K562 (cell line): ENCODE data around the gene GOLIM4. TPM values are rescaled to one million over a fixed set of nuclear protein-coding genes. Genes with fewer than 3 reads are reported as not detected.

Experiments used
- CC2D1A ChIP-seq: fragments of 450-650 bp; IDR thresholded peaks from 2 replicates; pipeline ENCODE4 v1.6.1; 2017; ENCODE audit warnings: mild to moderate bottlenecking
- CHD2 ChIP-seq: IDR thresholded peaks from 2 replicates; pipeline ENCODE4 v1.6.1; 2011; ENCODE audit warnings: low read depth, low read length
- COPS2 ChIP-seq: fragments of 450-650 bp; conservative IDR thresholded peaks from 2 replicates; pipeline ENCODE4 v1.6.1; 2016; ENCODE audit warnings: mild to moderate bottlenecking, moderate library complexity
- CREB3 ChIP-seq: fragments of 450-650 bp; conservative IDR thresholded peaks from 2 replicates; pipeline ENCODE4 v1.6.1; 2016; ENCODE audit warnings: missing genetic modification characterization, low read depth, mild to moderate bottlenecking, missing compliant biosample characterization, moderate library complexity
- DDX20 ChIP-seq: fragments of 450-650 bp; IDR thresholded peaks from 2 replicates; pipeline ENCODE4 v1.6.1; 2016; ENCODE audit warnings: missing genetic modification characterization, low read depth, mild to moderate bottlenecking, missing compliant biosample characterization, moderate library complexity
- DMBX1 ChIP-seq: fragments of 250-450 bp; sonication (Bioruptor Pico); IDR thresholded peaks from 2 replicates; pipeline ENCODE4 v1.8.0; 2022; ENCODE audit warnings: inconsistent platforms, mild to moderate bottlenecking, moderate library complexity, borderline replicate concordance
- E2F5 ChIP-seq: sonication (generic); formaldehyde crosslinking; IDR thresholded peaks from 2 replicates; pipeline ENCODE4 v1.8.0; 2022; ENCODE audit warnings: mild to moderate bottlenecking, missing genetic modification reagents
- ELK1 ChIP-seq: sonication (generic); formaldehyde crosslinking; IDR thresholded peaks from 2 replicates; pipeline ENCODE4 v1.8.1; 2022; ENCODE audit warnings: missing genetic modification reagents
- ETV6 ChIP-seq, 3 experiments: fragments of 150-350 bp in 1 of 3; sonication (generic) in 1 of 3; formaldehyde crosslinking in 1 of 3; IDR thresholded peaks; 2 replicates each; pipeline versions ENCODE4 v1.6.1 to v1.8.0; 2014 to 2022; ENCODE audit warnings: borderline replicate concordance in 2 of 3, low read depth in 2 of 3, antibody characterized with exemption in 1 of 3, low read length in 1 of 3, mild to moderate bottlenecking in 1 of 3, missing genetic modification reagents in 1 of 3
- FIP1L1 ChIP-seq: fragments of 200-400 bp; formaldehyde crosslinking; IDR thresholded peaks from 2 replicates; pipeline ENCODE4 v1.6.1; 2018; ENCODE audit warnings: mild to moderate bottlenecking, low read depth, low read length; ENCODE audit not compliant: poor library complexity, severe bottlenecking
- HINFP ChIP-seq: fragments of 450-650 bp; conservative IDR thresholded peaks from 2 replicates; pipeline ENCODE4 v1.6.1; 2016; ENCODE audit warnings: missing genetic modification characterization, low read depth, mild to moderate bottlenecking, control low read depth, missing compliant biosample characterization
- HNRNPL ChIP-seq: fragments of 200-400 bp; formaldehyde crosslinking; IDR thresholded peaks from 2 replicates; pipeline ENCODE4 v1.6.1; 2017; ENCODE audit warnings: low read depth, mild to moderate bottlenecking, low read length
- KDM4B ChIP-seq, 2 experiments: fragments of 450-650 bp in 1 of 2; sonication (generic) in 1 of 2; IDR thresholded peaks; 2 replicates each; pipeline ENCODE4 v1.6.1; 2016 to 2017; ENCODE audit warnings: borderline replicate concordance in 2 of 2, antibody characterized with exemption in 1 of 2, low read depth in 1 of 2, mild to moderate bottlenecking in 1 of 2
- KLF1 ChIP-seq: fragments of 450-650 bp; IDR thresholded peaks from 2 replicates; pipeline ENCODE4 v1.6.1; 2016; ENCODE audit warnings: missing genetic modification characterization, missing compliant biosample characterization
- MAFK ChIP-seq: IDR thresholded peaks from 2 replicates; pipeline ENCODE4 v1.6.1; 2011; ENCODE audit warnings: low read length, improper control_type of control experiment
- PHF20 ChIP-seq: fragments of 450-650 bp; IDR thresholded peaks from 2 replicates; pipeline ENCODE4 v1.6.1; 2018; ENCODE audit not compliant: partially characterized antibody
- RBM39 ChIP-seq: fragments of 200-400 bp; formaldehyde crosslinking; optimal IDR thresholded peaks from 2 replicates; pipeline ENCODE3; 2018; ENCODE audit warnings: low read depth, low read length
- SRSF3 ChIP-seq: fragments of 200-400 bp; formaldehyde crosslinking; IDR thresholded peaks from 2 replicates; pipeline ENCODE4 v1.6.1; 2016; ENCODE audit warnings: mild to moderate bottlenecking, low read length, moderate library complexity; ENCODE audit not compliant: insufficient read depth
- STAG1 ChIP-seq: sonication (generic); formaldehyde crosslinking; IDR thresholded peaks from 2 replicates; pipeline ENCODE4 v1.5.0; 2020; ENCODE audit warnings: missing genetic modification reagents, borderline replicate concordance
- ZFPM2 ChIP-seq: fragments of 250-450 bp; sonication (Bioruptor Pico); IDR thresholded peaks from 2 replicates; pipeline ENCODE4 v1.5.1; 2022; ENCODE audit warnings: mild to moderate bottlenecking
- ZFX ChIP-seq: sonication (generic); formaldehyde crosslinking; IDR thresholded peaks from 2 replicates; pipeline ENCODE4 v1.8.0; 2022; ENCODE audit warnings: mild to moderate bottlenecking, missing genetic modification reagents, moderate library complexity
- ZNF140 ChIP-seq: fragments of 250-450 bp; sonication (Bioruptor Pico); IDR thresholded peaks from 2 replicates; pipeline ENCODE4 v1.8.0; 2021; ENCODE audit warnings: moderate library complexity, mild to moderate bottlenecking, inconsistent platforms
- ZNF146 ChIP-seq: IDR thresholded peaks from one replicate; pipeline ENCODE4 v1.6.1; 2018; ENCODE audit warnings: missing compliant biosample characterization; ENCODE audit not compliant: unreplicated experiment
- ZNF274 ChIP-seq: IDR thresholded peaks from 2 replicates; pipeline ENCODE4 v1.6.1; 2011; ENCODE audit warnings: low read depth, mild to moderate bottlenecking, low read length, moderate library complexity, borderline replicate concordance
- ZNF583 ChIP-seq: fragments of 250-450 bp; sonication (Bioruptor Pico); IDR thresholded peaks from 2 replicates; pipeline ENCODE4 v1.4.0; 2020
- polyA plus RNA-seq, 8 experiments: library from polyadenylated mRNA; depleted of rRNA in 4 of 8; stranded (reverse) in 5 of 8; unstranded in 3 of 8; fragments of >200 nt; fragmentation: Nextera tagmentation in 2 of 8; fragmentation: Illumina TruSeq in 1 of 8; extraction: Ambion mirVana in 2 of 8; extraction: Trizol in 1 of 8; gene quantifications; 2 replicates each; pipeline versions ENCODE4 v1.2.1 to v1.2.3, GENCODE V29; 2011 to 2014; ENCODE audit warnings: inconsistent platforms in 1 of 8, missing spikeins in 1 of 8
- total RNA-seq, 7 experiments: library from RNA; depleted of rRNA in 6 of 7; stranded (reverse); fragments of >200 nt in 6 of 7; fragmentation: Illumina TruSeq in 2 of 7; extraction: Trizol in 2 of 7; gene quantifications; 2 replicates each; pipeline versions ENCODE4 v1.2.1 to v1.2.3, GENCODE V29; 2011 to 2021; ENCODE audit warnings: low replicate concordance in 1 of 7

The GOLIM4 gene
- total and polyA plus RNA-seq, 9 of the 15 experiments (the other 6 are each of a cell fraction or from before 2014, with no cell fraction given), result 9.3 to 39.4 (median 31.0) TPM

GRCh38 chr3:168095611-168096209 lies at the start of gene GOLIM4 (continued):
- no peak for TF ChIP-seq KLF1
- peak; percentile 68 for TF ChIP-seq CHD2
- no peak for TF ChIP-seq ZNF140 (CRISPR knock-in tag)
- no peak for TF ChIP-seq ZFPM2 (CRISPR knock-in tag)
- no peak for TF ChIP-seq ZNF583 (CRISPR knock-in tag)
- no peak for TF ChIP-seq PHF20
- no peak for TF ChIP-seq ZNF146 (CRISPR knock-in tag)
- TF ChIP-seq RBM39, result no peak
- no peak for TF ChIP-seq ELK1
- TF ChIP-seq CREB3 (tag), result no peak
- TF ChIP-seq DDX20 (tag), result no peak
- no peak for TF ChIP-seq MAFK
- TF ChIP-seq HNRNPL, result peak; percentile 99
- no peak for TF ChIP-seq KDM4B (IDR thresholded peaks at IDR 0.05; ENCODE audit: borderline replicate concordance in 2 of 2, low read depth in 1 of 2)
- TF ChIP-seq STAG1 (CRISPR knock-in tag), result no peak
- TF ChIP-seq SRSF3, result no peak
- peak; percentile 79 for TF ChIP-seq ZFX (CRISPR knock-in tag)
- TF ChIP-seq HINFP, result no peak
- no peak for TF ChIP-seq COPS2
- TF ChIP-seq E2F5 (CRISPR knock-in tag), result no peak
- TF ChIP-seq ETV6 (IDR thresholded peaks at IDR 0.05; ENCODE audit: borderline replicate concordance in 1 of 2, low read depth in 2 of 2, low read length in 1 of 2), result no peak
- TF ChIP-seq ETV6 (CRISPR knock-in tag; IDR thresholded peaks at IDR 0.05; ENCODE audit: borderline replicate concordance), result no peak
- no peak for TF ChIP-seq ZNF274
- TF ChIP-seq CC2D1A, result no peak
- TF ChIP-seq FIP1L1, result no peak
- no peak for TF ChIP-seq DMBX1 (CRISPR knock-in tag)
